ENCODE data around the gene ACTMAP. TPM values are rescaled to one million over a fixed set of nuclear protein-coding genes. Genes with fewer than 3 reads are reported as not detected.

ACTMAP gene
- total and polyA plus RNA-seq, 2 of the 13 experiments (the other 11 are each of a cell fraction or from before 2014, with no cell fraction given), result 2.2 to 7.9 TPM

DNA sequence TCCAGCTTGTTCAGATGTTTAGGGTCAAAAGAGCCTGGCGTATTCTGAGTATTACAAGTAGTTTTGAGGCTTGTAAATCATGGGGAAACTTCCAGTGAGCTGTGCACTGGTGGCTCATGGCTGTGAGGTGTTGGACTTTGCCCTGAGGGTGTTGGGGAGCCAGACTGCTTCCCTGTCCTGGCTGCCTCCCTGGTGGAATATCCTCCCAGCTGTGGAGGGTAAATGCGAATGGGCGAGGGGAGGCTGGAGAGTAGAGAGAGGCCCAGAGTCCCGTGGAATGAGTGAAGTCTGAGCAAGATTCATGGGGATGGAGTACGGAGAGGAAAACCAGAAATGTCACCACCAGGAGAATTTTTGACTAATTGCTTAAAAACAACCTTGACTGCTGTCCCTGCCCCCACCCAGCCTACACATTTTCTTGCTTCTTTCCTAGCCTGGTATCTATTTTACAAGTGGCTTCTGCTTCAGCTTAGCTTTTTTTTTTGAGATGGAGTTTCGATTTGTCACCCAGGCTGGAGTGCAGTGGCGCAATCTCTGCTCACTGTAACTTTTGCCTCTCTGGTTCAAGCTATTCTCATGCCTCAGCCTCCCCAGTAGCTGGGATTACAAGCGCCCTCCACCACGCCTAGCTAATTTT lies 4.5 kb upstream of the ACTMAP start (continued):
- TF ChIP-seq, protein P1, sequence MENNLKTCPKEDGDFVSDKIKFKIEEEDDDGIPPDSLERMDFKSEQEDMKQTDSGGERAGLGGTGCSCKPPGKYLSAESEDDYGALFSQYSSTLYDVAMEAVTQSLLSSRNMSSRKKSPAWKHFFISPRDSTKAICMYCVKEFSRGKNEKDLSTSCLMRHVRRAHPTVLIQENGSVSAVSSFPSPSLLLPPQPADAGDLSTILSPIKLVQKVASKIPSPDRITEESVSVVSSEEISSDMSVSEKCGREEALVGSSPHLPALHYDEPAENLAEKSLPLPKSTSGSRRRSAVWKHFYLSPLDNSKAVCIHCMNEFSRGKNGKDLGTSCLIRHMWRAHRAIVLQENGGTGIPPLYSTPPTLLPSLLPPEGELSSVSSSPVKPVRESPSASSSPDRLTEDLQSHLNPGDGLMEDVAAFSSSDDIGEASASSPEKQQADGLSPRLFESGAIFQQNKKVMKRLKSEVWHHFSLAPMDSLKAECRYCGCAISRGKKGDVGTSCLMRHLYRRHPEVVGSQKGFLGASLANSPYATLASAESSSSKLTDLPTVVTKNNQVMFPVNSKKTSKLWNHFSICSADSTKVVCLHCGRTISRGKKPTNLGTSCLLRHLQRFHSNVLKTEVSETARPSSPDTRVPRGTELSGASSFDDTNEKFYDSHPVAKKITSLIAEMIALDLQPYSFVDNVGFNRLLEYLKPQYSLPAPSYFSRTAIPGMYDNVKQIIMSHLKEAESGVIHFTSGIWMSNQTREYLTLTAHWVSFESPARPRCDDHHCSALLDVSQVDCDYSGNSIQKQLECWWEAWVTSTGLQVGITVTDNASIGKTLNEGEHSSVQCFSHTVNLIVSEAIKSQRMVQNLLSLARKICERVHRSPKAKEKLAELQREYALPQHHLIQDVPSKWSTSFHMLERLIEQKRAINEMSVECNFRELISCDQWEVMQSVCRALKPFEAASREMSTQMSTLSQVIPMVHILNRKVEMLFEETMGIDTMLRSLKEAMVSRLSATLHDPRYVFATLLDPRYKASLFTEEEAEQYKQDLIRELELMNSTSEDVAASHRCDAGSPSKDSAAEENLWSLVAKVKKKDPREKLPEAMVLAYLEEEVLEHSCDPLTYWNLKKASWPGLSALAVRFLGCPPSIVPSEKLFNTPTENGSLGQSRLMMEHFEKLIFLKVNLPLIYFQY (CRISPR knock-in tag; IDR thresholded peaks at IDR 0.05; ENCODE audit: borderline replicate concordance), result no peak
- TF ChIP-seq FOSL2 (CRISPR knock-in tag; IDR thresholded peaks at IDR 0.05), result peak; percentile 41; the same call in 1 of the 2 replicates
- no peak for TF ChIP-seq NKX3-1 (CRISPR knock-in tag; IDR thresholded peaks at IDR 0.05)
- peak; percentile 13 for TF ChIP-seq SKI (IDR thresholded peaks at IDR 0.05; ENCODE audit: partially characterized antibody)
- TF ChIP-seq, protein P2, sequence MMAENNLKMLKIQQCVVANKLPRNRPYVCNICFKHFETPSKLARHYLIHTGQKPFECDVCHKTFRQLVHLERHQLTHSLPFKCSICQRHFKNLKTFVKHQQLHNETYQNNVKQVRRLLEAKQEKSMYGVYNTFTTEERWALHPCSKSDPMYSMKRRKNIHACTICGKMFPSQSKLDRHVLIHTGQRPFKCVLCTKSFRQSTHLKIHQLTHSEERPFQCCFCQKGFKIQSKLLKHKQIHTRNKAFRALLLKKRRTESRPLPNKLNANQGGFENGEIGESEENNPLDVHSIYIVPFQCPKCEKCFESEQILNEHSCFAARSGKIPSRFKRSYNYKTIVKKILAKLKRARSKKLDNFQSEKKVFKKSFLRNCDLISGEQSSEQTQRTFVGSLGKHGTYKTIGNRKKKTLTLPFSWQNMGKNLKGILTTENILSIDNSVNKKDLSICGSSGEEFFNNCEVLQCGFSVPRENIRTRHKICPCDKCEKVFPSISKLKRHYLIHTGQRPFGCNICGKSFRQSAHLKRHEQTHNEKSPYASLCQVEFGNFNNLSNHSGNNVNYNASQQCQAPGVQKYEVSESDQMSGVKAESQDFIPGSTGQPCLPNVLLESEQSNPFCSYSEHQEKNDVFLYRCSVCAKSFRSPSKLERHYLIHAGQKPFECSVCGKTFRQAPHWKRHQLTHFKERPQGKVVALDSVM (CRISPR knock-in tag; IDR thresholded peaks at IDR 0.05), result peak; percentile 84
- TF ChIP-seq, protein P3, sequence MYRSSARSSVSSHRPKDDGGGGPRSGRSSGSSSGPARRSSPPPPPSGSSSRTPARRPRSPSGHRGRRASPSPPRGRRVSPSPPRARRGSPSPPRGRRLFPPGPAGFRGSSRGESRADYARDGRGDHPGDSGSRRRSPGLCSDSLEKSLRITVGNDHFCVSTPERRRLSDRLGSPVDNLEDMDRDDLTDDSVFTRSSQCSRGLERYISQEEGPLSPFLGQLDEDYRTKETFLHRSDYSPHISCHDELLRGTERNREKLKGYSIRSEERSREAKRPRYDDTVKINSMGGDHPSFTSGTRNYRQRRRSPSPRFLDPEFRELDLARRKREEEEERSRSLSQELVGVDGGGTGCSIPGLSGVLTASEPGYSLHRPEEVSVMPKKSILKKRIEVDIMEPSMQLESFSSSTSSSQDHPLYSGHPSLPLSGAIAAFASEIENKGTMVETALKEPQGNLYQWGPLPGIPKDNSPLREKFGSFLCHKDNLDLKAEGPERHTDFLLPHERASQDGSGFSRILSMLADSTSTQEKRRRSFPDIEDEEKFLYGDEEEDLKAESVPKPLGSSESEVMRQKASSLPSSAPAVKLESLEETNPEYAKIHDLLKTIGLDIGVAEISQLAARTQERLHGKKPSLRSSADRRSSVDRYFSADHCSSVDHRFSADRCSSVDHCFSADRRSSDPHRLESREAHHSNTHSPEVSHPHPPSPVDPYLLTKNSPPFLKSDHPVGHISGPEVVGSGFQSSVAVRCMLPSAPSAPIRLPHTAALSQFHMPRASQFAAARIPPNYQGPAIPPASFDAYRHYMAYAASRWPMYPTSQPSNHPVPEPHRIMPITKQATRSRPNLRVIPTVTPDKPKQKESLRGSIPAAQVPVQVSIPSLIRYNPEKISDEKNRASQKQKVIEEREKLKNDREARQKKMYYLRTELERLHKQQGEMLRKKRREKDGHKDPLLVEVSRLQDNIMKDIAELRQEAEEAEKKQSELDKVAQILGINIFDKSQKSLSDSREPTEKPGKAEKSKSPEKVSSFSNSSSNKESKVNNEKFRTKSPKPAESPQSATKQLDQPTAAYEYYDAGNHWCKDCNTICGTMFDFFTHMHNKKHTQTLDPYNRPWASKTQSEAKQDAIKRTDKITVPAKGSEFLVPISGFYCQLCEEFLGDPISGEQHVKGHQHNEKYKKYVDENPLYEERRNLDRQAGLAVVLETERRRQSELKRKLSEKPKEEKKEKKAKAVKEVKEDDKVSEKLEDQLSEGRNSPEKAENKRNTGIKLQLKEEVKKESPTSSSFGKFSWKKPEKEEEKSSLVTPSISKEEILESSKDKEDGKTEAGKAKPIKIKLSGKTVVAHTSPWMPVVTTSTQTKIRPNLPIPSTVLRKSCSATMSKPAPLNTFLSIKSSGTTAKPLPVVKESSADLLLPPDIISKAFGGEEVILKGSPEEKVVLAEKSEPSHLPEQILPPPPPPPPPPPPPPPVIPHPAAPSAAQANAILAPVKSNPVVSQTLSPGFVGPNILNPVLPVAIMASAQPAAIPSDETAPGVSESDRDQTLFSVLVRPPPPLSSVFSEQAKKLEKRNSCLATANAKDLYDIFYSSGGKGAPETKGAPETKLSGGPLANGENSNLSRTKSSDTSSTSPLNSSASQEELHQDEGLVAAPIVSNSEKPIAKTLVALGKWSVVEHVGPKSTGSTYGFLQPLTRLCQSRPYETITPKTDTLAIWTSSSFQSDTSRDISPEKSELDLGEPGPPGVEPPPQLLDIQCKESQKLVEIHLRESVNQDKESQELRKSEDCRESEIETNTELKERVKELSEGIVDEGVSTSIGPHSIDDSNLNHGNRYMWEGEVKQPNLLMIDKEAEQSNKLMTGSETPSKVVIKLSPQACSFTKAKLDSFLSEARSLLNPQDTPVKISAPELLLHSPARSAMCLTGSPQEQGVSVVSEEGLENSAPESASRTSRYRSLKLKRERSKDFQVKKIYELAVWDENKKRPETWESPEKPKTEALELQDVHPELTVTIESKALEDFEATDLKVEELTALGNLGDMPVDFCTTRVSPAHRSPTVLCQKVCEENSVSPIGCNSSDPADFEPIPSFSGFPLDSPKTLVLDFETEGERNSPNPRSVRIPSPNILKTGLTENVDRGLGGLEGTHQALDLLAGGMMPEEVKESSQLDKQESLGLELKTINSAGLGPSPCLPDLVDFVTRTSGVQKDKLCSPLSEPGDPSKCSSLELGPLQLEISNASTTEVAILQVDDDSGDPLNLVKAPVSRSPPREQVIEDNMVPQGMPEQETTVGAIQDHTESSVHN (CRISPR knock-in tag; IDR thresholded peaks at IDR 0.05), result no peak
- 0 out of 2 replicates have a peak, but pooled peaks have one; percentile 61 for TF ChIP-seq ZNF782 (CRISPR knock-in tag; IDR thresholded peaks at IDR 0.05; ENCODE audit: borderline replicate concordance)
- peak; percentile 76 for TF ChIP-seq HNF4G (IDR thresholded peaks at IDR 0.05; ENCODE audit: borderline replicate concordance, low read depth, low read length)
- TF ChIP-seq HNF4G (CRISPR knock-in tag; IDR thresholded peaks at IDR 0.05; ENCODE audit: borderline replicate concordance, low read depth), result peak; percentile 30; the same call in 1 of the 2 replicates
- TF ChIP-seq, protein P4, sequence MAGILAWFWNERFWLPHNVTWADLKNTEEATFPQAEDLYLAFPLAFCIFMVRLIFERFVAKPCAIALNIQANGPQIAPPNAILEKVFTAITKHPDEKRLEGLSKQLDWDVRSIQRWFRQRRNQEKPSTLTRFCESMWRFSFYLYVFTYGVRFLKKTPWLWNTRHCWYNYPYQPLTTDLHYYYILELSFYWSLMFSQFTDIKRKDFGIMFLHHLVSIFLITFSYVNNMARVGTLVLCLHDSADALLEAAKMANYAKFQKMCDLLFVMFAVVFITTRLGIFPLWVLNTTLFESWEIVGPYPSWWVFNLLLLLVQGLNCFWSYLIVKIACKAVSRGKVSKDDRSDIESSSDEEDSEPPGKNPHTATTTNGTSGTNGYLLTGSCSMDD (CRISPR knock-in tag; IDR thresholded peaks at IDR 0.05), result no peak
